ENCODE data around the gene SCLY. TPM values are rescaled to one million over a fixed set of nuclear protein-coding genes. Genes with fewer than 3 reads are reported as not detected.

Gene SCLY
- total and polyA plus RNA-seq, 2 of the 13 experiments (the other 11 are each of a cell fraction or from before 2014, with no cell fraction given) = 27.9 to 38.6 TPM

GRCh38 chr2:238077292-238077691 is 16.5 kb downstream of the SCLY start (continued):
- TF ChIP-seq ZNF879 (CRISPR knock-in tag; IDR thresholded peaks at IDR 0.05) = no peak
- TF ChIP-seq XRCC5 (optimal IDR thresholded peaks at IDR 0.05; ENCODE audit: low read length) = no peak
- TF ChIP-seq FOSL2 (CRISPR knock-in tag; IDR thresholded peaks at IDR 0.05) = peak; percentile 34; the same call in 1 of the 2 replicates
- peak; percentile 73 for TF ChIP-seq ZBTB7B (CRISPR knock-in tag; IDR thresholded peaks at IDR 0.05)
- TF ChIP-seq ZNF761 (CRISPR knock-in tag; conservative IDR thresholded peaks at IDR 0.05) = no peak
- no peak for TF ChIP-seq PLSCR1 (CRISPR knock-in tag; IDR thresholded peaks at IDR 0.05; ENCODE audit: borderline replicate concordance)
- 0 out of 2 replicates have a peak, but pooled peaks have one; percentile 9 for TF ChIP-seq ATF7 (IDR thresholded peaks at IDR 0.05)
- TF ChIP-seq ATF7 (CRISPR knock-in tag; IDR thresholded peaks at IDR 0.05) = no peak
- peak in 1 of 2 experiments; percentile 40; a peak in 1 of 4 replicates for TF ChIP-seq EP300 (IDR thresholded peaks at IDR 0.05; ENCODE audit: low read depth in 2 of 2, low read length in 2 of 2)
- TF ChIP-seq EP300 (CRISPR knock-in tag; IDR thresholded peaks at IDR 0.05; ENCODE audit: borderline replicate concordance) = no peak
- no peak for TF ChIP-seq CBX1 (IDR thresholded peaks at IDR 0.05; ENCODE audit: low read depth)
- TF ChIP-seq HOXD1 (CRISPR knock-in tag; IDR thresholded peaks at IDR 0.05) = no peak
- TF ChIP-seq HMGXB4 (CRISPR knock-in tag; IDR thresholded peaks at IDR 0.05; ENCODE audit: borderline replicate concordance in 1 of 2, low read depth in 1 of 2) = no peak
- TF ChIP-seq SMAD3 (CRISPR knock-in tag; IDR thresholded peaks at IDR 0.05) = 0 out of 2 replicates have a peak, but pooled peaks have one; percentile 21
- TF ChIP-seq GZF1 (CRISPR knock-in tag; IDR thresholded peaks at IDR 0.05) = no peak
- TF ChIP-seq THAP11 (CRISPR knock-in tag; IDR thresholded peaks at IDR 0.05) = peak; percentile 8; the same call in 1 of the 2 replicates
- no peak for TF ChIP-seq GMEB2 (CRISPR knock-in tag; IDR thresholded peaks at IDR 0.05; ENCODE audit: low read depth)
- TF ChIP-seq KAT8 (CRISPR knock-in tag; IDR thresholded peaks at IDR 0.05) = peak; percentile 38; the same call in 1 of the 2 replicates
- no peak for TF ChIP-seq ZNF512B (CRISPR knock-in tag; IDR thresholded peaks at IDR 0.05; ENCODE audit: borderline replicate concordance)
- no peak for TF ChIP-seq ZNF354B (CRISPR knock-in tag; IDR thresholded peaks at IDR 0.05)
- TF ChIP-seq DRAP1 (CRISPR knock-in tag; IDR thresholded peaks at IDR 0.05) = 0 out of 2 replicates have a peak, but pooled peaks have one; percentile 12
- peak in 1 of 2 experiments; percentile 71; a peak in 1 of 4 replicates for TF ChIP-seq KLF16 (CRISPR knock-in tag; IDR thresholded peaks at IDR 0.05)
- TF ChIP-seq KDM2A (CRISPR knock-in tag; IDR thresholded peaks at IDR 0.05; ENCODE audit: borderline replicate concordance, low read depth) = no peak
- TF ChIP-seq CBFB (CRISPR knock-in tag; IDR thresholded peaks at IDR 0.05) = no peak
- no peak for TF ChIP-seq AKAP8 (CRISPR knock-in tag; IDR thresholded peaks at IDR 0.05)
